Esophagus muscularis mucosa (tissue), 4 donors: ENCODE results near the gene ZNF880.

Source experiments
- CTCF ChIP-seq, 3 experiments: fragments of 200-600 bp in 2 of 3; fragments of 450-650 bp in 1 of 3; sonication (generic) in 2 of 3; IDR thresholded peaks; one replicate each; pipeline ENCODE4 v1.5.1; 2017 to 2019; ENCODE audit warnings: antibody characterized with exemption in 3 of 3, mild to moderate bottlenecking in 2 of 3, moderate library complexity in 1 of 3
- EP300 ChIP-seq: sonication (generic); formaldehyde crosslinking; IDR thresholded peaks from one replicate; pipeline ENCODE4 v1.6.1; 2017; ENCODE audit warnings: antibody characterized with exemption
- POLR2A ChIP-seq: fragments of 450-650 bp; IDR thresholded peaks from one replicate; pipeline ENCODE4 v1.6.1; 2017; ENCODE audit warnings: antibody characterized with exemption, moderate library complexity, mild to moderate bottlenecking, low read depth

GRCh38 chr19:52351512-52351911 lies 18.2 kb upstream of the ZNF880 start:
- TF ChIP-seq CTCF (IDR thresholded peaks at IDR 0.05) (no peak), POLR2A (no peak), EP300 (no peak)
